ENCODE results near the gene IL36RN.
"Not testable (repeated sequence)": the region's sequence is repeated elsewhere in the genome, so short reads cannot be mapped to it uniquely, and the experiment has no call there.

DNA sequence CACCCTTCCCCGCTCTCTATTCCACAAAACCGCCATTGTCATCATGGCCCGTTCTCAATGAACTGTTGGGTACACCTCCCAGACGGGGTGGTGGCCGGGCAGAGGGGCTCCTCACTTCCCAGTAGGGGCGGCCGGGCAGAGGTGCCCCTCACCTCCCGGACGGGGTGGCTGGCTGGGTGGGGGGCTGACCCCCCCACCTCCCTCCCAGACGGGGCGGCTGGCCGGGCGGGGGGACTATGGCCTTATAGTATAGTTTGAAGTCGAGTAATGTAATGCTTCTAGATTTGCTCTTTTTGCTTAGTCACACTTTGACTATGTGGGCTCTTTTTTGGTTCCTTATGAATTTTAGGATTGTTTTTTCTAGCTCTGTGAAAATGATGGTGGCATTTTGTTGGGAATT, 37.3 kb downstream of the IL36RN start:
- not testable (repeated sequence) for TF ChIP-seq EZH2 (IDR thresholded peaks at IDR 0.05); POLR2AphosphoS5 (IDR thresholded peaks at IDR 0.05; ENCODE audit: borderline replicate concordance, low read depth, low read length); FOXP2 (optimal IDR thresholded peaks at IDR 0.05; ENCODE audit: control extremely low read depth, extremely low read length, insufficient read depth)

Data from SK-N-MC (cell line).